GM19023 (cell line): ENCODE data around the gene PLCB1.

Experiments
- ATAC-seq: cut with Tn5 transposase; IDR thresholded peaks from one replicate; pipeline ENCODE4 v1.9.1; 2021; ENCODE audit warnings: mild to moderate bottlenecking, moderate library complexity; ENCODE audit not compliant: unreplicated experiment

The PLCB1 gene

GRCh38 chr20:8474027-8474668, 342.1 kb downstream of the PLCB1 start:
- no peak for ATAC-seq

DNA sequence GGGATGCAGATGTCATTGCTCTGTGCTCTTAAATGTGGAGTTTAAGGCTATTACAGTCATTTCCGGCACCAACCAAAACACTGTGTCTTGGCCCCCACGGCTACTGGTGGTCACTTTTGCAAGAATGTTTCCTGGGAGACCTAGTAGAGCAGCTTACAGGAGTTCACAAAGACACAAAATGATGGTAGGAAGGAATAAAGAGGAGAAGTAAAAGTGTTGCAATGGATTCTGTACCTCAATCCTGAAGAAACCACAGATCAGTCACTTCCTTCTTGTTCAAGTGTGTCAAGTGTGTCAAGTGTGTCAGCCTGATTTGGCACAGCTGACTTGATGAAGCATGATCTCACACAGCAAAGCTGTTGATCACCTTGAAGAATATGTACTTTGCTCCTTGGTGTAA, 344.0 kb downstream of the PLCB1 start:
- ATAC-seq = no peak

DNA sequence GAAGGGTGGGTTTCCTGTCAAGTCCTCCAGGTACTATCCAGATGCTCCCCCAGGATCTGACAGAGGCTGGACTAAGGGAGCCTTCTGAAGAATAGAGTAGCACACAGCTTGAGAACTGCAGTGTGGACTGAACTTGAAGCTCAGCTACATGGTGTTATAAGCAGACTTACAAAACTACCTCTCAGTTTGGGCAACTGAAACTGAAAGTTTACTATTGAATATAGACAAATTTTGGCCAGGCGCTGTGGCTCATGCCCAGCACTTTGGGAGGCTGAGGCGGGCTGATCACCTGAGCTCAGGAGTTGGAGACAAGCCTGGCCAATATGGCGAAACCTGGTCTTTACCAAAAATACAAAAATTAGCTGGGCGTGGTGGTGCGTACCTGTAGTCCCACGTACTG, 348.5 kb downstream of the PLCB1 start:
- ATAC-seq = no peak

DNA sequence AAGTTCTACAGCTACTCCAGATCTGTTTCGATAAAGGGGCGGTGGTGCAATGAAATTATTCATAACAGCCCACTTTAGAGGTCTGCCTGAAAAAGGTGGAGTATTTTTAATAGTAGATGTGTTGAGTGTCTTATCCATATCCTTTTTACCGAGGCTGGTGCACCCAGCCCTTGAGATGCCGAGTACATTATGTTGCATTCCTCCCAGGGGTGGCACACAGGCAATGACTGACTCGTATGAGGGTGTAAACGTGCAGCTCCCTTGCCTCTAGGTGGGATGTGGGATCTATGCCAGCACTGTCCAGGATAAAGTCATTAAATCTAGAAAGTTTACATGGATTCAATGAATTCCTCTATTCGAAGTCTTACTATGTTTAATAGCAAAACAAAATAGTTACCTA, 355.6 kb downstream of the PLCB1 start:
- no peak for ATAC-seq

- ATAC-seq = no peak
These were observed 357.2 kb downstream of the PLCB1 start for GRCh38 chr20:8489094-8489883.

DNA sequence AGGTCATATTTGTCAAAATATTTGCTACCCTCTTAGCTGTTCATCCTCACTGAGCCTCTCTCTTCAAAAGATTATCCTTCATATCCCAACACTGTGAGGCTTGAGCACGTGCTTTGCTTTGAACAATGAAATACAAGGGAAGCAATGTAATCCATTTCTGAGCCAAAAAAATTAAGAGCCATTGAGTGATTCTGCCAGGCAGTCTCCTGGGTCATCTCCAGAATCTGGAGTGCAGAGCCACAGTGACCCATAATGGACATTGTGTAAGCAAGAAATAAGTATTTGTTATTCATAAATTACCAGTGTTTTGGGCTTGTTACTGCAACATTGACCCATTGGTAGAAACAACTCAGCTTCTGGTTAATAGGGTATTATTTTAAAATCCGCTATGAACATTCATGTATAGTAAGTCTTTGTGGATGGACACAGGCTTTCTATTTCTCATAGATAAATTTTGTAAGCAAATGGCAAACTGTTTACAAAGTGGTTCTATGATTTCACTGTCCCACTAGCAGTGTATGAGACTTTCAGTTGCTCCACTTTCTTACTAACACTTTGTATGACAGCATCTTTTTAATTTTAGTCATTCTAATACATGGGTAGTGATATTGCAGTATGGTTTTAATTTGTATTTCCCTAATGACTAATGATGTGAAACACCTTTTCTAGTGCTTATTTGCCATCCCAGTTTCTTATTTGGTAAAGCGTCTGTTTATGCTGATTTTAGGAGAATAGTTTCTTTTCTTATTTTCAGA, 358.2 kb downstream of the PLCB1 start:
- no peak for ATAC-seq

- no peak for ATAC-seq
These were observed 360.1 kb downstream of the PLCB1 start for GRCh38 chr20:8492173-8492572.

- no peak for ATAC-seq
These were observed 366.5 kb downstream of the PLCB1 start for GRCh38 chr20:8498571-8498970.

- ATAC-seq = no peak
These were observed 372.0 kb downstream of the PLCB1 start for GRCh38 chr20:8504030-8504429.

- no peak for ATAC-seq
These were observed 373.6 kb downstream of the PLCB1 start for GRCh38 chr20:8505476-8506200.

- no peak for ATAC-seq
These were observed 375.2 kb downstream of the PLCB1 start for GRCh38 chr20:8507231-8507630.

DNA sequence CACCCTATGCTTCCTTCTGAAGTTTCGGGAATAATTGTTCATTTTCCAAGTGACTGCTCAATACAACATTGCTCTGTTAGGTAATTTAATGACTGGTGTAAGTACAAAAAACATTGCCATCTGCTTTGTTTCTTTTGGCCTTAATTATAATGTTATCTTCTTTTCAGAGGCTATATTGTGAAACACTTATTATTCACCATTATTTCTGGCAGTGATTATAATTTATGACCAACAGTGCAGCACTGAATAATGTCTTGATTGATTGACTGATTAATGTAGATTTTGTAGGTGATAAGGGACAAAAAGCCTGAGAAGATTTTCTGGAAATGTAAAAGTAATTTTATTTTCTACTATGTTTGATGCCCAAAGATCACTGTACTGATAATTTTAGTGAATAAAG, 377.7 kb downstream of the PLCB1 start:
- no peak for ATAC-seq

DNA sequence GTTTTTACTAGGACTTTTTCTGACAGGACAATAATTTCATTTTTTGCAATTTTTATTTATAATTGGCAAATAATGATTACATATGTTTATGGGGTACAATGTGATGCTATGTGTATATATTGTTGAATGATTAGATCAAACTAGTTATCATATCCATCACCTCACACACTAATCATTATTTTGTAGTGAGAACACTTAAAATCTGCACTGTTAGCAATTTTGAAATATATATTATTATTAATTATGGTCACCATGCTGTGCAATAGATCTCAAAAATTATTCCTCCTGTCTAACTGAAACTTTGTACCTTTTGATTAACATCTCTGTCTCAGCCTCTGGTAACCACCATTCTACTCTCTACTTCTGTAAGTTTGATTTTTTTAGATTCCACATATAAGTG, 378.7 kb downstream of the PLCB1 start:
- ATAC-seq = no peak

DNA sequence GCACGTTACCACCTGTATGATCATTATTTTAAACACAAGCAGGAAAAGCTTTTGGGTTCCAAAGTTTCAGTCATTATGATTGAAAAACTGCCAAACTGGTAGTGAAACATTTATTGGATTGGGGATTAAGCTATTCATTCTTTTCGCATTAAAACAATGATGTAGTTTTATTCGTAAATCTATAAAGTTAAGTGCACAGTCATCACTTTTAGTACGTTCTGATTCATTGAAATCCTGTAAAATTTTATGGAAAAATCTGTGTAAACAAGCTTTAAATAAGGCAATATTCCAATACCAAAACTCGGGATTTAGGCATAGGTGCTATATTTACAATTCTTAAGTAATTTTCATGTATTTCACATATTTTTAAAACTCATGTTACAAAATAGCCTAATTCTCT, 379.9 kb downstream of the PLCB1 start:
- ATAC-seq = no peak

DNA sequence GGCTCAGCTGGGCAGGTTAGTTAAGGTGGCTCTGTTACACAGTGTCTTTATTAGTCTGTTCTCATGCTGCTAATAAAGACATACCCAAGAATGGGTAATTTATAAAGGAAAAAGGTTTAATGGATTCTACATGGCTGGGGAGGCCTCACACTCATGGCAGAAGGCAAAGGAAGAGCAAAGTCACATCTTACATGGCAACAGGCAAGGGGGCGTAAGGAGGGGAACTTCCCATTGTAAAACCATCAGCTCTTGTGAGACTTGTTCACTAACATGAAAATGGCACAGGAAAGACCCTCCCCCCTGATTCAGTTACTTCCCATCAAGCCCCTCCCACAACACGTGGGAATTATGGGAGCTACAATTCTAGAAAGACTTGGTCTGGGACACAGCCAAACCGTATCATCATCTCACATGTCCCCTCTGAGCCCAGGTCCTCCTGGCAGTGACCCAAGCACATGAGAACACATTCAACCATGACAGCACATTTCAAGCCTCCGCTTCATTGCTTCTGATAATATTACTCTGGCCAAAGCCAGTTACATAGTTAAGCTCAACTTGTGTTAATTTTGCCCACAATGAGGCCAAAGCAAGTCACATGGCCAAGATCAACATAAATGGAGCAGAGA, 383.9 kb downstream of the PLCB1 start:
- ATAC-seq = no peak

- ATAC-seq = no peak
These were observed 386.8 kb downstream of the PLCB1 start for GRCh38 chr20:8518878-8519277.

DNA sequence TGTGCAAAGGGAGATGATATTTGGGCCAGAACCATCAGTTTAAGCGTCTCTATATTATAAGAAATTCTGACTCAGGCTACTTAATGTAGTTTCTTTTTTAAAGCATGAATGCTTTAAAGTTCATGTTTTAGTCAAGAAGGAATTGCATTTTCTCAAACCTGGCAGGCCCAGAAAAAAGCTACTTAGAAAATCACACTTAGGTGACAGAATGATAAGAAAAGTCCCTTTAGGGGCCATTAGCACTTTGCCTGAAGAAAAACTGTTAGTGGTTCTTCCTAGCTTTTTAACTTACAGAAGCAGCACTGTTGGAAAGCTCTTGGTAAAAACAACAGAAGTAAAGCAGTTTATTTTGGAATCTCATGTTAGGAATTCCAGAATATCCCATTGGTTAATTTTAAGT, 387.8 kb downstream of the PLCB1 start:
- ATAC-seq = no peak

- no peak for ATAC-seq
These were observed 390.1 kb downstream of the PLCB1 start for GRCh38 chr20:8522168-8522567.

DNA sequence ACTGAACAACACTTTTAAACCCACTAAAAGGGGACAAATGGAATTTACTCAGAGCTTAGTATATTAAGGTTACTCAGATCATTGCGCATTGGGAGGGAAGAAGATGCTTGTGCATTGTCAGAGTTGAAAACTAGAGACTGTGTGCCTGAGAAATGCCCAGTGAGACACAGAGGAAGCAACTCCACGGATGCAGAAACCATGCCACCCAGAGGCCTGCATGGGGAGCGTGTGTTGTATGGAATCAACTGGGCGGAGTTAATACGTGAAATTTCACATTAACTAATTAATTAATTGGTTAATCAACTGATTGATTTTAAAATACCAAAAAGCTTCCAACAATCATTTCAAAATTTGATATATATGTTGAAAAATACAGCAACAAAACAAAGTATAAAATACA, 391.6 kb downstream of the PLCB1 start:
- ATAC-seq = no peak

DNA sequence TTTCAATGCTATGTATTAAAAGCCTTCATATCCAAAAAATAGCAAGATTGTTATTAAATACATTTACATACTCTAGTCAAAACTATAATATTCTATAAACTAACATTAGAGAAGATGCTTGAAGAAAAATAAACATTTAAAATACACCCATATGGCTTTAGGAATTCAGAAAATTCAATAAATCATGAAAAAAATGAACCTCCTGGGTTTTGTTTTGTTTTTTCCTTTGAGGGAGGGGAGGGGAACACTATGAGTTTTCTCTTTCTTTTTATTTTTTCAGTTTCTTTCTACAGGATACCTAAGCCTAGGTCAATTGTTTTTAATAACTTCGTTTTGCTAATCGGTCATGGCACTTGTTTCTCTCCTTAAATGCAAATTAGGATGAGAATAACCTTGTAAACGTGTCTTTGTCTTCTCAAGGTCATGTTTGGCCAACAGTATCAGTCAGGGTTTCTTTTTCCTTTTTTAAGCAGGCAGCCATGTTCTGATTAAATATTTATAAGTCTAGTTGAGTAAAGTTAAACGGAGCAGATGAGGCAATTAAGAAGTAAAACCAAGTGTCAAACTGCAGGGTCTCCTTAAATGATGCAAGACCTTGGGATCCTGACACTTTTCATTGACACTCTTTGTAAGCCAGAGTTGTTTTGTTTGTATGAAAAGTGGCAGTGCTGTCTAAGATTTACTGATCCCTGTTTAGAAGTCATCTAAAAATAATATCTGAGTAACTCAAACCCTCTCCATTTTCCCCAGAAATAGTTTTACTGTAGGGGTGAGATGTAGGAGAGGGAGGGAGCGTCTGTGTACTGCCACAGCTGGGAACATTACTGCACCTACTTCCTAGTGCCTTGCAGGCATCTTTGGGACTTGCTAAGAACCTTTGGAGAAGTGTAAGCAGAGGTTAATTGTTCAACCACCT, 392.3 kb downstream of the PLCB1 start:
- ATAC-seq = no peak
